PC-9 (cell line): Measurements from ENCODE around the gene CEACAM18. TPM values are rescaled to one million over a fixed set of nuclear protein-coding genes. Genes with fewer than 3 reads are reported as not detected.

Experiments used
- BruUV-seq: library from RNA; stranded (reverse); fragments of 400-500 nt; replicated peaks from 2 replicates; lab custom pipeline; 2021; lab: Mats Ljungman, UMichigan
- CTCF ChIA-PET: fragments of 300-600 bp; sonication (Branson Sonifier 250); formaldehyde crosslinking; loops from one replicate; lab custom pipeline; 2022; ENCODE audit warnings: antibody characterized with exemption; lab: Charles Lee
- POLR2A ChIA-PET: fragments of 300-600 bp; sonication (Branson Sonifier 250); formaldehyde crosslinking; loops from one replicate; lab custom pipeline; 2022; ENCODE audit warnings: antibody characterized with exemption; ENCODE audit not compliant: unreplicated experiment; lab: Charles Lee
- DNase-seq, 2 experiments: peaks; one replicate each; pipeline versions ENCODE4 v3.0.0 to v3.0.0-alpha.2; 2015 to 2022; ENCODE audit warnings: mixed read lengths in 1 of 2
- H2AFZ ChIP-seq: fragments of 200-600 bp; sonication (generic); 2 replicates; pipeline ENCODE4 v1.8.1; 2017; ENCODE audit warnings: antibody characterized with exemption
- H3F3A ChIP-seq: fragments of 200-600 bp; sonication (generic); 2 replicates; pipeline ENCODE4 v1.8.1; 2017; ENCODE audit warnings: antibody characterized with exemption, mild to moderate bottlenecking, low read depth; ENCODE audit not compliant: insufficient read depth
- H3K27ac ChIP-seq: fragments of 200-600 bp; sonication (generic); 2 replicates; pipeline ENCODE4 v1.6.1; 2016; ENCODE audit warnings: mixed run types
- H3K27me3 ChIP-seq: fragments of 200-600 bp; sonication (generic); 2 replicates; pipeline ENCODE4 v1.6.1; 2016; ENCODE audit warnings: low read depth, mixed run types; ENCODE audit not compliant: insufficient read depth
- H3K36me3 ChIP-seq: fragments of 200-600 bp; sonication (generic); 2 replicates; pipeline ENCODE4 v1.6.1; 2016; ENCODE audit warnings: low read depth, mixed run types
- H3K4me1 ChIP-seq: fragments of 200-600 bp; sonication (generic); replicated peaks from 2 replicates; pipeline ENCODE4 v1.6.1; 2016; ENCODE audit warnings: mixed run types; ENCODE audit not compliant: insufficient read depth
- H3K4me2 ChIP-seq: fragments of 200-600 bp; sonication (generic); 2 replicates; pipeline ENCODE4 v1.6.1; 2017; ENCODE audit warnings: mixed run types
- H3K4me3 ChIP-seq: fragments of 200-600 bp; sonication (generic); 2 replicates; pipeline ENCODE4 v1.6.1; 2016; ENCODE audit warnings: mixed run types
- H3K79me2 ChIP-seq: fragments of 200-600 bp; sonication (generic); 2 replicates; pipeline ENCODE4 v1.6.1; 2017; ENCODE audit warnings: low read depth, mixed run types
- H3K9me2 ChIP-seq: fragments of 200-600 bp; sonication (generic); 2 replicates; pipeline ENCODE4 v1.8.1; 2017; ENCODE audit warnings: mild to moderate bottlenecking; ENCODE audit not compliant: insufficient read depth
- H3K9me3 ChIP-seq: fragments of 200-600 bp; sonication (generic); 2 replicates; pipeline ENCODE4 v1.8.1; 2016; ENCODE audit warnings: low read depth; ENCODE audit not compliant: insufficient read depth
- H4K20me1 ChIP-seq: fragments of 200-600 bp; sonication (generic); 2 replicates; pipeline ENCODE4 v1.8.1; 2017; ENCODE audit not compliant: insufficient read depth
- CTCF ChIP-seq: fragments of 200-600 bp; sonication (generic); conservative IDR thresholded peaks from 2 replicates; pipeline ENCODE4 v1.6.1; 2017; ENCODE audit warnings: mixed run types, antibody characterized with exemption, mild to moderate bottlenecking, moderate library complexity
- EZH2 ChIP-seq: fragments of 200-600 bp; sonication (generic); IDR thresholded peaks from 2 replicates; pipeline ENCODE4 v1.8.0; 2017; ENCODE audit warnings: antibody characterized with exemption, low read depth
- intact Hi-C: fragments of 100-400 bp; cut with micrococcal nuclease; formaldehyde crosslinking; loops from one replicate; pipeline ENCODE4 v1.10.0; 2022; ENCODE audit not compliant: unreplicated experiment
- total RNA-seq: library from RNA; stranded (reverse); gene quantifications from 2 replicates; pipeline ENCODE4 v1.2.3, GENCODE V29; 2021

The CEACAM18 gene
- total RNA-seq, 1 experiment from 2014 or later = not detected

- TF ChIP-seq CTCF (no peak), EZH2 (no peak)
- H3K9me3 ChIP-seq = no peaks in the 10 kb centered on the region
- H3K36me3 ChIP-seq = no peaks in the 10 kb centered on the region
- no peaks in the 10 kb centered on the region for H3K79me2 ChIP-seq
- H2AFZ ChIP-seq = no peak overlapping the region
- intact Hi-C loops = no loop called here
- ChIA-PET POLR2A (no interaction called here), CTCF (no interaction called here)
- H4K20me1 ChIP-seq = no peaks in the 10 kb centered on the region; the same call in 1 of the 2 replicates
- no peaks in the 10 kb centered on the region for H3F3A ChIP-seq
- peaks cover 87% of the 10 kb centered on the region for H3K27me3 ChIP-seq
- no peaks in the 10 kb centered on the region for H3K9me2 ChIP-seq
- no peak for DNase-seq
- H3K4me3 ChIP-seq = no peak overlapping the region
- H3K27ac ChIP-seq = no peak overlapping the region
- no peaks in the 10 kb centered on the region for H3K4me1 ChIP-seq
- no peak overlapping the region for H3K4me2 ChIP-seq
- BruUV-seq = no TSS peak
These were observed 19.3 kb upstream of the CEACAM18 start for GRCh38 chr19:51458899-51459505.

- H2AFZ ChIP-seq = no peak overlapping the region
- no peak overlapping the region for H3K27ac ChIP-seq
- H3K4me1 ChIP-seq = no peaks in the 10 kb centered on the region
- no peaks in the 10 kb centered on the region for H3K9me2 ChIP-seq
- no peaks in the 10 kb centered on the region for H3K79me2 ChIP-seq
- peaks cover 82% of the 10 kb centered on the region for H3K27me3 ChIP-seq
- peak overlapping the region; percentile 38; the same call in 1 of the 2 replicates for H3K4me3 ChIP-seq
- H3K4me2 ChIP-seq = peak overlapping the region; percentile 58
- TF ChIP-seq EZH2 = no peak
- TF ChIP-seq CTCF = no peak
- no TSS peak for BruUV-seq
- no peaks in the 10 kb centered on the region for H3F3A ChIP-seq
- no peaks in the 10 kb centered on the region for H3K9me3 ChIP-seq
- ChIA-PET CTCF (no interaction called here), POLR2A (no interaction called here)
- no peak for DNase-seq
- intact Hi-C loops = no loop called here
- no peaks in the 10 kb centered on the region for H3K36me3 ChIP-seq
- H4K20me1 ChIP-seq = no peaks in the 10 kb centered on the region
These were observed 18.0 kb upstream of the CEACAM18 start for GRCh38 chr19:51460164-51460992.

GRCh38 chr19:51461723-51462161 lies 16.6 kb upstream of the CEACAM18 start:
- H3K27ac ChIP-seq = no peak overlapping the region
- intact Hi-C loops = no loop called here
- peaks cover 86% of the 10 kb centered on the region for H3K27me3 ChIP-seq
- TF ChIP-seq CTCF = no peak
- TF ChIP-seq EZH2 = no peak
- H3F3A ChIP-seq = no peaks in the 10 kb centered on the region
- no peak for DNase-seq
- H3K36me3 ChIP-seq = no peaks in the 10 kb centered on the region
- no peak overlapping the region for H3K4me3 ChIP-seq
- no peak overlapping the region for H2AFZ ChIP-seq
- POLR2A ChIA-PET = no interaction called here
- H3K9me2 ChIP-seq = no peaks in the 10 kb centered on the region
- no peaks in the 10 kb centered on the region for H3K79me2 ChIP-seq
- H3K4me1 ChIP-seq = no peaks in the 10 kb centered on the region
- no peaks in the 10 kb centered on the region for H4K20me1 ChIP-seq
- CTCF ChIA-PET = no interaction called here
- no peaks in the 10 kb centered on the region for H3K9me3 ChIP-seq
- BruUV-seq = no TSS peak
- H3K4me2 ChIP-seq = no peak overlapping the region
